Natural killer cell (primary cell): ENCODE results near the gene AUTS2. TPM values are rescaled to one million over a fixed set of nuclear protein-coding genes. Genes with fewer than 3 reads are reported as not detected.

Experiments
- ATAC-seq, 3 donors: fragments of 150-1000 bp in 2 of 3; fragments of 200-7000 bp in 1 of 3; cut with Tn5 transposase; 1 replicate in 1 of 3; 2 replicates in 2 of 3; pipeline ENCODE4 v1.10.0; 2021; ENCODE audit warnings: mild to moderate bottlenecking in 2 of 3, moderate library complexity in 2 of 3
- DNase-seq, 2 donors: peaks; one replicate each; pipeline versions ENCODE4 v3.0.0 to v3.0.0-alpha.2; 2013 to 2021; ENCODE audit warnings: mixed read lengths in 1 of 2
- H3K27ac ChIP-seq: one replicate; pipeline ENCODE4 v1.5.1; 2013; ENCODE audit warnings: mild to moderate bottlenecking, low read length
- H3K27me3 ChIP-seq: one replicate; pipeline ENCODE4 v1.6.1; 2013; ENCODE audit warnings: low read length; ENCODE audit not compliant: control insufficient read depth, insufficient read depth
- H3K36me3 ChIP-seq: one replicate; pipeline ENCODE4 v1.6.1; 2013; ENCODE audit warnings: low read length; ENCODE audit not compliant: control insufficient read depth, insufficient read depth
- H3K4me1 ChIP-seq: one replicate; pipeline ENCODE4 v1.6.1; 2013; ENCODE audit warnings: low read length; ENCODE audit not compliant: control insufficient read depth, insufficient read depth
- H3K4me3 ChIP-seq: one replicate; pipeline ENCODE4 v1.5.1; 2013; ENCODE audit warnings: low read length
- H3K9me3 ChIP-seq: one replicate; pipeline ENCODE4 v1.6.1; 2013; ENCODE audit warnings: low read length; ENCODE audit not compliant: control insufficient read depth, insufficient read depth
- H3K27ac Mint-ChIP-seq, 2 donors: one replicate each; pipeline ENCODE4 v1.8.0; 2022; ENCODE audit warnings: mild to moderate bottlenecking in 2 of 2, mixed read lengths in 2 of 2, moderate library complexity in 1 of 2
- H3K27me3 Mint-ChIP-seq, 2 donors: one replicate each; pipeline ENCODE4 v1.8.0; 2022; ENCODE audit warnings: low read depth in 2 of 2, mixed read lengths in 2 of 2
- H3K36me3 Mint-ChIP-seq: one replicate; pipeline ENCODE4 v1.8.0; 2022; ENCODE audit warnings: mixed read lengths
- H3K4me1 Mint-ChIP-seq, 2 donors: one replicate each; pipeline ENCODE4 v1.8.0; 2022; ENCODE audit warnings: mixed read lengths in 2 of 2
- H3K4me3 Mint-ChIP-seq: one replicate; pipeline ENCODE4 v1.8.0; 2022; ENCODE audit warnings: mild to moderate bottlenecking, moderate library complexity, mixed read lengths
- H3K9me3 Mint-ChIP-seq, 2 donors: one replicate each; pipeline ENCODE4 v1.8.0; 2022; ENCODE audit warnings: mixed read lengths in 2 of 2
- WGBS: methylation state at CpG from one replicate; pipeline ENCODE4 v1.1.7; 2013; ENCODE audit warnings: missing lambda C conversion rate; ENCODE audit not compliant: insufficient coverage; 5-methylcytosine and 5-hydroxymethylcytosine counted together
- intact Hi-C: fragments of 100-400 bp; cut with micrococcal nuclease; formaldehyde crosslinking; loops from one replicate; pipeline ENCODE4 v1.14.2; 2022
- total RNA-seq, 4 donors: library from RNA; stranded (reverse); fragments of 120-200 nt in 1 of 4; gene quantifications; one replicate each; pipeline versions ENCODE4 v1.2.3 to v1.2.4, GENCODE V29; 2013 to 2022
- TF ChIP-seq, protein P1 (sequence below): fragments of 200-600 bp; IDR thresholded peaks from one replicate; pipeline ENCODE4 v1.8.0; 2022; ENCODE audit warnings: antibody characterized with exemption

Gene AUTS2
- total RNA-seq, 3 donors from 2014 or later (not counting 1 experiment from before 2014, with no cell fraction given): 147 to 197 (median 155) TPM

DNA sequence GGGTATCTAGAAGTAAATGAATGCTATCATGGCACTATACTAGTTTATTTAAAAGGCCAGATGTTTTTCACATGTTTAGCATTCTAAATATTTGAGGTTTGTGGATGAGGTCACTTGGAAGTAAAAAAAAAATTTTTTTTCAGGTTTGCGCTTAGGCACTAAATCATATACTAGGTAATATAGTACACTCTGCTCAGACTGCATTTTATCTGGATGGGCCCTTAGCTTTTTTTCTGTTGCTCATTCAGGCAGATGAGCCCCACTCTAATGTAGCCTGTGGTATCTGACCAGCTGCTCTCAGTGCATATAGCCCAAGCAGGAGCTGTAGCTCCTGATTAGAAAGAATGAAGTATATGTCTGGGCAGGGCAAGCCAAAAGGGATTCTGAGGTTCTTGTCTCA lies 210.1 kb downstream of the AUTS2 start:
- TF ChIP-seq, protein P1, sequence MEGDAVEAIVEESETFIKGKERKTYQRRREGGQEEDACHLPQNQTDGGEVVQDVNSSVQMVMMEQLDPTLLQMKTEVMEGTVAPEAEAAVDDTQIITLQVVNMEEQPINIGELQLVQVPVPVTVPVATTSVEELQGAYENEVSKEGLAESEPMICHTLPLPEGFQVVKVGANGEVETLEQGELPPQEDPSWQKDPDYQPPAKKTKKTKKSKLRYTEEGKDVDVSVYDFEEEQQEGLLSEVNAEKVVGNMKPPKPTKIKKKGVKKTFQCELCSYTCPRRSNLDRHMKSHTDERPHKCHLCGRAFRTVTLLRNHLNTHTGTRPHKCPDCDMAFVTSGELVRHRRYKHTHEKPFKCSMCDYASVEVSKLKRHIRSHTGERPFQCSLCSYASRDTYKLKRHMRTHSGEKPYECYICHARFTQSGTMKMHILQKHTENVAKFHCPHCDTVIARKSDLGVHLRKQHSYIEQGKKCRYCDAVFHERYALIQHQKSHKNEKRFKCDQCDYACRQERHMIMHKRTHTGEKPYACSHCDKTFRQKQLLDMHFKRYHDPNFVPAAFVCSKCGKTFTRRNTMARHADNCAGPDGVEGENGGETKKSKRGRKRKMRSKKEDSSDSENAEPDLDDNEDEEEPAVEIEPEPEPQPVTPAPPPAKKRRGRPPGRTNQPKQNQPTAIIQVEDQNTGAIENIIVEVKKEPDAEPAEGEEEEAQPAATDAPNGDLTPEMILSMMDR: no peak
- Mint-ChIP-seq H3K27me3 (no peaks in the 10 kb centered on the region), H3K4me1 (peaks cover 18% of the 10 kb centered on the region in 2 donors), H3K9me3 (no peaks in the 10 kb centered on the region), H3K27ac (no peak overlapping the region), H3K4me3 (no peak overlapping the region), H3K36me3 (no peaks in the 10 kb centered on the region)
- Histone ChIP-seq H3K4me1 (peaks cover 8% of the 10 kb centered on the region), H3K27me3 (no peaks in the 10 kb centered on the region), H3K36me3 (no peaks in the 10 kb centered on the region), H3K9me3 (no peaks in the 10 kb centered on the region), H3K27ac (no peak overlapping the region), H3K4me3 (no peak overlapping the region)
- 100% methylated on average over 1 of the region's 1 CpG for WGBS
- ATAC-seq (no peak), DNase-seq (no peak)
- intact Hi-C loops: no loop called here

DNA sequence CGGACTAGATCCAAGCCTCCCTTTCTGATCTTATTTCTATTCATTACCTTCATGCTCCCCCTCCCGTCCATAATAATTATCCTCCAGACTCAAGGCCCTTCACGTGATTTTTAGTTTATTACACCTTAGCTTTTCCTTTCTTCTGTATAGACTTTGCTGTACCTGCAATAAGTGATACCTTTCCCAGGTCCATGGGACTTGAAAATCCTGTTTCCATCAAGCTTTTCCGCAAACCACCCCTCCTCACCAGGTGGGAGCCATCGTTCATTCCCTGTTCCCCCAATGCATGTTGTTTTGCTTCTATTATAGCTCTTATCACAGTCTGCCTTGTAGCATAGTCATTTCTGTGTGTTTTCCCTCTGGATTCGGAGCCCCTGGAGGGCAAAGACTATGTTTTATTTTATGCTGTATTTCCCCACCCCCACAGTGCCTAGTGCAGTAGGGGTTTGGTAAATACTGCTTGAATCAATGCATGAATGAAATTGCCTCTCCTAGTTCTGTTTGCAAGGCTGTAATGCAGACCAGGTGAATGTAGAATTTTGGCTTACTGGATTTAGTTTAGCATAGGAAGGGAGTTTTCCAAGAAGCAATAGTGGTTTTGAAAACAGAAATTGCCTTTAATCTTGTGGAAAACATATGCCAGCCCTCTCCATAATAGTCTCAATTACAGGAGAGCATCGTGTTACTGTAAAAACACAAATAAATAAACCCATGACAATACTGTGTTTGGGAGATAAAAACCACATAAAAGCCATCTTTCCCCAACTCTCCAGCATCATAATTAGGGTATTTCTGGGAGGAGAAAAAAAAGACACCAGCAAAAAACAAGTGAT lies 213.4 kb downstream of the AUTS2 start:
- Histone ChIP-seq H3K4me3 (no peak overlapping the region), H3K27ac (no peak overlapping the region), H3K4me1 (no peaks in the 10 kb centered on the region), H3K9me3 (no peaks in the 10 kb centered on the region), H3K27me3 (no peaks in the 10 kb centered on the region), H3K36me3 (no peaks in the 10 kb centered on the region)
- Mint-ChIP-seq H3K9me3 (no peaks in the 10 kb centered on the region), H3K4me1 (no peaks in the 10 kb centered on the region), H3K27me3 (no peaks in the 10 kb centered on the region), H3K36me3 (no peaks in the 10 kb centered on the region), H3K4me3 (no peak overlapping the region), H3K27ac (no peak overlapping the region)
- no peak for ATAC-seq
- WGBS: 94% methylated on average over 5 of the region's 7 CpGs
- intact Hi-C loops: no loop called here
- DNase-seq: no peak
- TF ChIP-seq, protein P1: no peak

DNA sequence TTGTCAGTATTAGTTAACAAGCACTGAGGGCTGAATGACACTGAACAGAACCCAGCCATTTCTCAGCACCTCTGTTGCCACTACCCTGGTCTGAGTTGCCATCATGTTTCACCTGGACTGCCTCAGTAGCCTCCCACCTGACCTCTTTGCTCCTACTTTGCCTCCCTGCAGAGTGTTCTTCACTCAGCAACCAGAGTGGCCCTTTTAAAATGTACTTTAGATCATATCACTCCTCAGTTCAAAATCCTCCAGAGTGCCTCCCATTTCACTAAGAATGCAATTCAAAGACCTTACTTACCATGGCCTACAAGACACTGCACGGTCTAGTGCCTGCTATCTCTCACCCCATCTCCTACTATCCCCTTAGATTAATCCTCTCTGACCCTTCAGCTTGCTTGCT lies 214.5 kb downstream of the AUTS2 start:
- Histone ChIP-seq H3K9me3 (no peaks in the 10 kb centered on the region), H3K36me3 (no peaks in the 10 kb centered on the region), H3K4me3 (no peak overlapping the region), H3K27me3 (no peaks in the 10 kb centered on the region), H3K4me1 (no peaks in the 10 kb centered on the region), H3K27ac (no peak overlapping the region)
- Mint-ChIP-seq H3K27me3 (no peaks in the 10 kb centered on the region), H3K36me3 (no peaks in the 10 kb centered on the region), H3K9me3 (no peaks in the 10 kb centered on the region), H3K27ac (no peak overlapping the region), H3K4me1 (no peaks in the 10 kb centered on the region), H3K4me3 (no peak overlapping the region)
- no peak for DNase-seq
- TF ChIP-seq, protein P1: no peak
- intact Hi-C loops: no loop called here
- WGBS: 66% methylated on average over 1 of the region's 1 CpG
- ATAC-seq: no peak
